ENCODE data around the gene ATP2C2. TPM values are rescaled to one million over a fixed set of nuclear protein-coding genes. Genes with fewer than 3 reads are reported as not detected.

The ATP2C2 gene
- total and polyA plus RNA-seq, 7 donors, result 0.03 to 0.06 TPM; not detected in 5

DNA sequence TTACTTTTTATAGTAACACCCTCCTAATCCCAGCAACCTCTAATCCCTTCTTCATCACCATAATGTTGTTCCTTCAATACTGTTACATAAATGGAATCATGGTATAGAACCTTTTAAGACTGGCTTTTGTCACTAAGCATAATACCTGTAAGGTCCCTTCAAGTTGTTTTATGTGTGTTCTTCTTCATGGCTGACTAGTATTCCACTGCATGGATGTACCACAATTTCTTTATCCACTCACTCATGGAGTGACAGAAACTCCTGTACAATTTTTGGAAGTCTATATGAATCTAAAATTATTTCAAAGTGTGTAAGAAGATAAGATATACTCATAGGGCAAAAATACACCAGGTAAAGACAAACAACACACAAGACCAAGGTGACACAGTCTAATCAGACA, 99.4 kb downstream of the ATP2C2 start:
- ATAC-seq (no peak), DNase-seq (no peak)
- intact Hi-C loops (cut with DNase I), result no loop called here
- Histone ChIP-seq H3K4me1 (no peaks in the 10 kb centered on the region), H3K36me3 (ENCODE audit: insufficient read depth in 1 of 2, low read depth in 1 of 2) (peaks cover 0 to 8% of the 10 kb centered on the region in 2 donors), H3K4me3 (no peak overlapping the region), H3K27ac (no peak overlapping the region), H3K9me3 (peaks cover 12% of the 10 kb centered on the region), H3K27me3 (ENCODE audit: insufficient read depth in 3 of 3, low read length in 2 of 3) (no peaks in the 10 kb centered on the region)
- TF ChIP-seq, protein P1, sequence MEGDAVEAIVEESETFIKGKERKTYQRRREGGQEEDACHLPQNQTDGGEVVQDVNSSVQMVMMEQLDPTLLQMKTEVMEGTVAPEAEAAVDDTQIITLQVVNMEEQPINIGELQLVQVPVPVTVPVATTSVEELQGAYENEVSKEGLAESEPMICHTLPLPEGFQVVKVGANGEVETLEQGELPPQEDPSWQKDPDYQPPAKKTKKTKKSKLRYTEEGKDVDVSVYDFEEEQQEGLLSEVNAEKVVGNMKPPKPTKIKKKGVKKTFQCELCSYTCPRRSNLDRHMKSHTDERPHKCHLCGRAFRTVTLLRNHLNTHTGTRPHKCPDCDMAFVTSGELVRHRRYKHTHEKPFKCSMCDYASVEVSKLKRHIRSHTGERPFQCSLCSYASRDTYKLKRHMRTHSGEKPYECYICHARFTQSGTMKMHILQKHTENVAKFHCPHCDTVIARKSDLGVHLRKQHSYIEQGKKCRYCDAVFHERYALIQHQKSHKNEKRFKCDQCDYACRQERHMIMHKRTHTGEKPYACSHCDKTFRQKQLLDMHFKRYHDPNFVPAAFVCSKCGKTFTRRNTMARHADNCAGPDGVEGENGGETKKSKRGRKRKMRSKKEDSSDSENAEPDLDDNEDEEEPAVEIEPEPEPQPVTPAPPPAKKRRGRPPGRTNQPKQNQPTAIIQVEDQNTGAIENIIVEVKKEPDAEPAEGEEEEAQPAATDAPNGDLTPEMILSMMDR (IDR thresholded peaks at IDR 0.05), result no peak

DNA sequence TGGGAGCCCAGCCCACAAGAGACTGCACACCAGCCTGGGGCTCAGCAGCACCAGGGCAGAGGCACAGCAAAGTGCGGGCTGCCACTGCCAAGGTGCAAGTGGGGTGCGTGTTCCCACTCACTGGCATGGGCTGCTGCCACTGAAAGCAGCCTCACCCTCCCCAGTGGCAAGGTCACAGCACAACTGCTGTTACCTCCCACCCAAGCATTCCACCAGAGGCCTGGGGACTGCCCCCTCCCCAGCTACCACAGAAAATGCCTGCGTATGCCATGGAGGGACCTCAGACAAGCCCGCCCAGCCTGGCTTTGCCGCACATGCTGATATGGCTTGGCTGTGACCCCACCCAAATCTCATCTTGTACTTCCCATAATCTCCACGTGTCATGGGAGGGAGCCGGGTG, 103.0 kb downstream of the ATP2C2 start:
- ATAC-seq, result no peak
- 96 to 97% (median 96%) methylated on average over 7 of the region's 7 CpGs for WGBS, 3 donors
- DNase-seq, result no peak

DNA sequence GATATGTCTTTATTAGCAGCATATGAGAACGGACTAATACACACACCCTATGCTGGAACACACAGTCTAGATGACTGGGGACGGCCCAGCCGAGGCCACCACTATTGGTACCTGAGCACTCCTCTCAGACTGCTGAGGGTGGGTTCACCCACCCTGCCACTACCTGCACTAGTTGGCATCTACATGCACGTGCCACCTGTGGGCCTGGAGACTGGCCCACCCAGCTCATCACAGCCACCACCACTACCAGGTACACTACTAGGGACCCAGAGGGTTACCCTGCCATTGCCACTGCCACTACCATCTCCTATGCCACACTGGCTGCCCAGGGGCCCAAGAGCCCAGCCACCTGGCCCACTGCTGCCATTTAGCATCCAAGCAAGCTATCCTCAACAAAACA, 103.6 kb downstream of the ATP2C2 start:
- H3K4me3 ChIP-seq, result no peak overlapping the region
- H3K9me3 ChIP-seq, result peaks cover 3% of the 10 kb centered on the region
- no peak for DNase-seq
- H3K4me1 ChIP-seq, result no peaks in the 10 kb centered on the region
- peaks cover 0 to 5% of the 10 kb centered on the region in 2 donors for H3K36me3 ChIP-seq (ENCODE audit: insufficient read depth in 1 of 2, low read depth in 1 of 2)
- TF ChIP-seq, protein P1 (IDR thresholded peaks at IDR 0.05), result no peak
- H3K27me3 ChIP-seq (ENCODE audit: insufficient read depth in 3 of 3, low read length in 2 of 3), result no peaks in the 10 kb centered on the region
- H3K27ac ChIP-seq, result no peak overlapping the region
- ATAC-seq, result no peak
- intact Hi-C loops (cut with DNase I), result no loop called here
- WGBS, 3 donors, result 83 to 99% (median 96%) methylated on average over 4 of the region's 4 CpGs

More for the DNA sequence above, 103.0 kb downstream of the ATP2C2 start:
- H3K36me3 ChIP-seq (ENCODE audit: insufficient read depth in 1 of 2, low read depth in 1 of 2), result peaks cover 0 to 6% of the 10 kb centered on the region in 2 donors
- TF ChIP-seq, protein P1 (IDR thresholded peaks at IDR 0.05), result no peak
- no peak overlapping the region for H3K4me3 ChIP-seq
- H3K27me3 ChIP-seq (ENCODE audit: insufficient read depth in 3 of 3, low read length in 2 of 3), result no peaks in the 10 kb centered on the region
- H3K9me3 ChIP-seq, result peaks cover 9% of the 10 kb centered on the region
- H3K27ac ChIP-seq, result no peak overlapping the region
- intact Hi-C loops (cut with DNase I), result no loop called here
- no peaks in the 10 kb centered on the region for H3K4me1 ChIP-seq

- Histone ChIP-seq H3K9me3 (no peaks in the 10 kb centered on the region), H3K4me1 (no peaks in the 10 kb centered on the region), H3K27me3 (ENCODE audit: insufficient read depth in 3 of 3, low read length in 2 of 3) (no peaks in the 10 kb centered on the region), H3K36me3 (ENCODE audit: insufficient read depth in 1 of 2, low read depth in 1 of 2) (peaks cover 0 to 18% of the 10 kb centered on the region in 2 donors), H3K4me3 (no peak overlapping the region), H3K27ac (no peak overlapping the region)
- 88 to 94% (median 92%) methylated on average over 8 of the region's 8 CpGs for WGBS, 3 donors
- TF ChIP-seq, protein P1 (IDR thresholded peaks at IDR 0.05), result no peak
- intact Hi-C loops (cut with DNase I), result loop anchor here in 1 of 2 donors (5.0 kb wide), 1 partner anchor 198 kb away; no protein-coding TSS in a partner anchor
- DNase-seq (no peak), ATAC-seq (no peak)
Observed at GRCh38 chr16:84475643-84476240, 107.4 kb downstream of the ATP2C2 start.

GRCh38 chr16:84476401-84476800, 108.1 kb downstream of the ATP2C2 start:
- no peak for ATAC-seq

More at GRCh38 chr16:84476401-84476800, 108.1 kb downstream of the ATP2C2 start:
- DNase-seq, result no peak
- no peaks in the 10 kb centered on the region for H3K27me3 ChIP-seq (ENCODE audit: insufficient read depth in 3 of 3, low read length in 2 of 3)
- H3K4me1 ChIP-seq, result no peaks in the 10 kb centered on the region
- intact Hi-C loops (cut with DNase I), result loop anchor here in 1 of 2 donors (5.0 kb wide), 1 partner anchor 199 kb away; no protein-coding TSS in a partner anchor
- H3K4me3 ChIP-seq, result no peak overlapping the region
- H3K27ac ChIP-seq, result no peak overlapping the region
- TF ChIP-seq, protein P1 (IDR thresholded peaks at IDR 0.05), result no peak
- peaks cover 0 to 25% of the 10 kb centered on the region in 2 donors for H3K36me3 ChIP-seq (ENCODE audit: insufficient read depth in 1 of 2, low read depth in 1 of 2)
- WGBS, 3 donors, result 94 to 96% (median 95%) methylated on average over 8 of the region's 8 CpGs
- H3K9me3 ChIP-seq, result no peaks in the 10 kb centered on the region

Data from psoas muscle (tissue), 8 donors.